Vagina (tissue), 2 donors: ENCODE measurements around the gene LSM12.

Source experiments
- POLR2A ChIP-seq, 2 donors: fragments of 450-650 bp; IDR thresholded peaks; one replicate each; pipeline ENCODE4 v1.6.1; 2017; ENCODE audit warnings: antibody characterized with exemption in 2 of 2, mild to moderate bottlenecking in 2 of 2, moderate library complexity in 2 of 2
- TF ChIP-seq, protein P1 (sequence below), 3 experiments: fragments of 450-650 bp in 2 of 3; fragments of 200-600 bp in 1 of 3; sonication (generic) in 1 of 3; IDR thresholded peaks; one replicate each; pipeline ENCODE4 v1.5.1; 2017 to 2019; ENCODE audit warnings: antibody characterized with exemption in 3 of 3, mild to moderate bottlenecking in 2 of 3, moderate library complexity in 2 of 3

DNA sequence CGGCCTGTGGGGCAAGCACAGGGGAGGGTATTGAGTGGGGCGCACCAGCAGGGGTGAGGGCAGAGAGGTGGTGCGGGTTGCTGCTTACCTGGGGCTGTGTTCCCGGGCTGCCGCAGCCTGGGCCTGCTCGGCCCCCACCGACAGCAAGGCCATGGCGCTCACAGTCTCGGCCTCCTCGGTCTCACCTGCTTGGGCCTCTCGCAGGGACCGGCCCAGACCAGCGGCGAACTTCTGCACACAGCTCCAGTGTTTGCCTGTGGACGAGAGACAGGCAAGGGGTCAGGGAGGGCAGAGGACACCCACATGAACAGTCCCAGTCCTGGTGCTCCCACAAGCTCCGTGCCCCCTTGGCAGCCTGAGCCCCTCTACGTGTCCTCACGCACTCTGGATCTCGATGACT is 11.9 kb upstream of the LSM12 start:
- TF ChIP-seq POLR2A (IDR thresholded peaks at IDR 0.05): no peak
- TF ChIP-seq, protein P1, sequence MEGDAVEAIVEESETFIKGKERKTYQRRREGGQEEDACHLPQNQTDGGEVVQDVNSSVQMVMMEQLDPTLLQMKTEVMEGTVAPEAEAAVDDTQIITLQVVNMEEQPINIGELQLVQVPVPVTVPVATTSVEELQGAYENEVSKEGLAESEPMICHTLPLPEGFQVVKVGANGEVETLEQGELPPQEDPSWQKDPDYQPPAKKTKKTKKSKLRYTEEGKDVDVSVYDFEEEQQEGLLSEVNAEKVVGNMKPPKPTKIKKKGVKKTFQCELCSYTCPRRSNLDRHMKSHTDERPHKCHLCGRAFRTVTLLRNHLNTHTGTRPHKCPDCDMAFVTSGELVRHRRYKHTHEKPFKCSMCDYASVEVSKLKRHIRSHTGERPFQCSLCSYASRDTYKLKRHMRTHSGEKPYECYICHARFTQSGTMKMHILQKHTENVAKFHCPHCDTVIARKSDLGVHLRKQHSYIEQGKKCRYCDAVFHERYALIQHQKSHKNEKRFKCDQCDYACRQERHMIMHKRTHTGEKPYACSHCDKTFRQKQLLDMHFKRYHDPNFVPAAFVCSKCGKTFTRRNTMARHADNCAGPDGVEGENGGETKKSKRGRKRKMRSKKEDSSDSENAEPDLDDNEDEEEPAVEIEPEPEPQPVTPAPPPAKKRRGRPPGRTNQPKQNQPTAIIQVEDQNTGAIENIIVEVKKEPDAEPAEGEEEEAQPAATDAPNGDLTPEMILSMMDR (IDR thresholded peaks at IDR 0.05): no peak
